Measurements from ENCODE around the gene CTDSPL. TPM values are rescaled to one million over a fixed set of nuclear protein-coding genes. Genes with fewer than 3 reads are reported as not detected.
"Not testable (repeated sequence)": the region's sequence is repeated elsewhere in the genome, so short reads cannot be mapped to it uniquely, and the experiment has no call there.

The CTDSPL gene
- polyA plus RNA-seq, 3 donors from 2014 or later: 0.87 TPM; not detected in 2

DNA sequence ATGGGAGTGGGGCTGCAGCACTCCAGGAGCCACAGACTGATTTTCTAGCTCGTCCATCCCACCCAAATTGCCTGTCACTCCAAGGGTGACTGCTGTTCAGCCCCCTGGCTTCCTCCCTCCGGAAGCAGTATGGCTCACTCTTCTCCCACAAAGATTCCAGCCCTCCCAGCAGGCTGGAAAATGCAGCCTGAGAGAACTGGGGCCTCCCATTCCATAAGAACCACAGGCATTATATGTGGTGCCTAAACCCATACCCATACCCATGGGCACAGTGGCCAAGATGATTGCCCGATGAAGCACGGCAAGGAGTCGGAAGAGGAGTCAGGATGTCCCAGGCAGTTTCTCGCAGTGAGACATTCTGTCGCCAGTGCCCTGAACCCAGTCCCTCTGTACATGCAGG is 122.9 kb downstream of the CTDSPL start:
- Mint-ChIP-seq H3K4me1 (no peaks in the 10 kb centered on the region), H3K27me3 (ENCODE audit: low read depth in 3 of 3) (peaks cover 0 to 5% (median 2%) of the 10 kb centered on the region in 3 donors), H3K4me3 (no peak overlapping the region), H3K36me3 (no peaks in the 10 kb centered on the region), H3K9me3 (no peaks in the 10 kb centered on the region), H3K27ac (no peak overlapping the region)
- no peak for DNase-seq

- H3K36me3 Mint-ChIP-seq: no peaks in the 10 kb centered on the region
- no peak for DNase-seq
- no peak overlapping the region for H3K4me3 Mint-ChIP-seq
- H3K27me3 Mint-ChIP-seq (ENCODE audit: low read depth in 3 of 3): peaks cover 0 to 4% (median 2%) of the 10 kb centered on the region in 3 donors
- H3K4me1 Mint-ChIP-seq: no peaks in the 10 kb centered on the region
- H3K9me3 Mint-ChIP-seq: no peaks in the 10 kb centered on the region
- H3K27ac Mint-ChIP-seq: no peak overlapping the region
Measured at GRCh38 chr3:37985637-37986320, 124.1 kb downstream of the CTDSPL start.

GRCh38 chr3:37986479-37987314 is 125.0 kb downstream of the CTDSPL start:
- H3K4me3 Mint-ChIP-seq: no peak overlapping the region
- no peak overlapping the region for H3K27ac Mint-ChIP-seq
- peaks cover 0 to 4% (median 2%) of the 10 kb centered on the region in 3 donors for H3K27me3 Mint-ChIP-seq (ENCODE audit: low read depth in 3 of 3)
- no peaks in the 10 kb centered on the region for H3K4me1 Mint-ChIP-seq
- no peaks in the 10 kb centered on the region for H3K9me3 Mint-ChIP-seq
- DNase-seq: no peak
- H3K36me3 Mint-ChIP-seq: no peaks in the 10 kb centered on the region

GRCh38 chr3:37987315-37987697 is 125.6 kb downstream of the CTDSPL start:
- Mint-ChIP-seq H3K36me3 (no peaks in the 10 kb centered on the region), H3K9me3 (no peaks in the 10 kb centered on the region), H3K27me3 (ENCODE audit: low read depth in 3 of 3) (peaks cover 0 to 4% (median 2%) of the 10 kb centered on the region in 3 donors), H3K4me3 (no peak overlapping the region), H3K27ac (no peak overlapping the region), H3K4me1 (no peaks in the 10 kb centered on the region)
- no peak for DNase-seq

DNA sequence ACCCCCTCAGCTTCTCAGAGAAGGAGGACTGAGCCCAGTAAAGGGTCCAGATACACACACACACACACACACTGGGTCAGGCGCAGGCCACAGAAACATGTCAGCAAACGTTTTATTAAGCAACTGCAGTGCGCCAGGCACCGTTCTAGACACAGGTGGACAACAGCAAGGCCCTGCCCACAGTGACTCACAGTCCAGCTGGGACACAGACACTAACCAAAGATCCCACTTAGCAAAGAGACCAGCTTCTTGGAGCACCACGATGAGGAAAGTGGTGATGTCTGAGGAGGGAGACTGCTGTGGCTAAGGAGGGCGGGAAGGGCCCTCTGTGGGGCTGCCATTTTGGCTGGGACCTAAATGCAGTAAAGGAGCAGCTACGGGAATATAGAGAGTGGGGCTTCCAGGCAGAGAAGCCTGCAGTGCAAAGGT is 126.1 kb downstream of the CTDSPL start:
- no peak overlapping the region for H3K27ac Mint-ChIP-seq

GRCh38 chr3:37988376-37988775 is 126.7 kb downstream of the CTDSPL start:
- H3K36me3 Mint-ChIP-seq; H3K27me3 Mint-ChIP-seq (ENCODE audit: low read depth in 3 of 3); DNase-seq; H3K4me3 Mint-ChIP-seq; H3K27ac Mint-ChIP-seq; H3K9me3 Mint-ChIP-seq; H3K4me1 Mint-ChIP-seq: not testable (repeated sequence)

More for the DNA sequence above, 126.1 kb downstream of the CTDSPL start:
- Mint-ChIP-seq H3K27me3 (ENCODE audit: low read depth in 3 of 3) (peaks cover 0 to 4% (median 2%) of the 10 kb centered on the region in 3 donors), H3K36me3 (no peaks in the 10 kb centered on the region), H3K4me1 (no peaks in the 10 kb centered on the region), H3K4me3 (no peak overlapping the region), H3K9me3 (no peaks in the 10 kb centered on the region)
- DNase-seq: no peak

- Mint-ChIP-seq H3K4me1 (peaks cover 9 to 12% of the 10 kb centered on the region in 2 donors), H3K9me3 (no peaks in the 10 kb centered on the region), H3K27me3 (ENCODE audit: low read depth in 3 of 3) (peaks cover 0 to 5% (median 2%) of the 10 kb centered on the region in 3 donors), H3K4me3 (no peak overlapping the region), H3K36me3 (no peaks in the 10 kb centered on the region), H3K27ac (peak overlapping the region in 1 of 6 donors; percentile 34)
- DNase-seq: no peak
Measured at GRCh38 chr3:37988931-37989525, 127.3 kb downstream of the CTDSPL start.

DNA sequence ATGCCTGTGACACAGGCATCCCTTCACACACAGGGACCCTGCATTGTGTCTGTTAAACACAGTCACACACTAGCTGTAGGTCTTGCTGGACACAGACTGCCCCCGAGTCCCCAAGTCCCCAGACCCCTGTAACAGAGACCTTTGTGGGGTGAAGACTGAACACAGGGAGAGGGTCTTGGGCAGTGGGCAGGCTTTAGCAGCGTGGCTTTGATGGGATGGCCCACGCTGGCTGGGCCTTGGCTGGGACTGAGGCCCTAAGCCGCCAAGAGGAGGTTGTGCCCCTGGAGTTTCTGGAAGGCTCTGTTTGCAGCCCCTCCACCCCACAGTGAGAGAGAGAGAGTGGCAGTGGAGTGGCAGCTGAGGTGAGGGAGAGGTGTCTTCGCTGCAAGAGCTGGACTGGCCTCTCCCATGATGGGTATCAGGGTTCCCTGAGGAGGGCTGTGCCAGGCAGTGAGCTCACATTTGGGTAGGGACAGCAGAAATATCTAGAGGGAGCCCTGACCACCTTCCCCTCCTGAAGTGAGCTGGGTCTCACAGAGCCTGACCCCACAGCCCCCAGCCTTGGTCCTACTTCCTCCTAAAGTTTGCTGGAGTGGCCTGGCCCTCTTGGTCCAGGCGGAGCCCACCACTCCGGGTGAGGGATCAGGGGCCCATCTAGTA is 128.3 kb downstream of the CTDSPL start:
- Mint-ChIP-seq H3K36me3 (no peaks in the 10 kb centered on the region), H3K27ac (no peak overlapping the region), H3K4me1 (peaks cover 19 to 22% of the 10 kb centered on the region in 2 donors), H3K4me3 (peak overlapping the region in 2 of 5 donors; percentile 29 to 38), H3K9me3 (no peaks in the 10 kb centered on the region), H3K27me3 (ENCODE audit: low read depth in 3 of 3) (peaks cover 0 to 6% (median 2%) of the 10 kb centered on the region in 3 donors)
- no peak for DNase-seq

GRCh38 chr3:37990527-37990926 is 128.8 kb downstream of the CTDSPL start, which contains the start of gene VILL:
Gene VILL, plus strand, starts transcription at chr3:37990786. Its CDS starts 2,887 bp downstream, at chr3:37993673.
- H3K27ac Mint-ChIP-seq: no peak within 1 kb of the TSS
- H3K4me3 Mint-ChIP-seq: peak within 1 kb of the TSS in 2 of 5 donors; percentile 29 to 38
- DNase-seq: no peak
- H3K36me3 Mint-ChIP-seq: no peaks in the 10 kb centered on the region
- peaks cover 0 to 5% (median 2%) of the 10 kb centered on the region in 3 donors for H3K27me3 Mint-ChIP-seq (ENCODE audit: low read depth in 3 of 3)
- H3K4me1 Mint-ChIP-seq: peaks cover 24 to 27% of the 10 kb centered on the region in 2 donors
- no peaks in the 10 kb centered on the region for H3K9me3 Mint-ChIP-seq

GRCh38 chr3:37991109-37991508 is 129.4 kb downstream of the CTDSPL start:
- Mint-ChIP-seq H3K4me1 (peaks cover 29 to 33% of the 10 kb centered on the region in 2 donors), H3K27ac (no peak overlapping the region), H3K9me3 (no peaks in the 10 kb centered on the region), H3K4me3 (no peak overlapping the region), H3K27me3 (ENCODE audit: low read depth in 3 of 3) (peaks cover 0 to 3% (median 2%) of the 10 kb centered on the region in 3 donors), H3K36me3 (no peaks in the 10 kb centered on the region)
- DNase-seq: no peak

GRCh38 chr3:37991823-37992222 is 130.1 kb downstream of the CTDSPL start:
- H3K27ac Mint-ChIP-seq: peak overlapping the region in 1 of 6 donors; percentile 3
- H3K27me3 Mint-ChIP-seq (ENCODE audit: low read depth in 3 of 3): peaks cover 2 to 3% (median 2%) of the 10 kb centered on the region in 3 donors
- H3K4me1 Mint-ChIP-seq: peaks cover 36 to 40% of the 10 kb centered on the region in 2 donors
- no peak overlapping the region for H3K4me3 Mint-ChIP-seq
- peaks cover 3 to 7% (median 6%) of the 10 kb centered on the region in 3 donors for H3K36me3 Mint-ChIP-seq
- no peak for DNase-seq
- H3K9me3 Mint-ChIP-seq: no peaks in the 10 kb centered on the region

DNA sequence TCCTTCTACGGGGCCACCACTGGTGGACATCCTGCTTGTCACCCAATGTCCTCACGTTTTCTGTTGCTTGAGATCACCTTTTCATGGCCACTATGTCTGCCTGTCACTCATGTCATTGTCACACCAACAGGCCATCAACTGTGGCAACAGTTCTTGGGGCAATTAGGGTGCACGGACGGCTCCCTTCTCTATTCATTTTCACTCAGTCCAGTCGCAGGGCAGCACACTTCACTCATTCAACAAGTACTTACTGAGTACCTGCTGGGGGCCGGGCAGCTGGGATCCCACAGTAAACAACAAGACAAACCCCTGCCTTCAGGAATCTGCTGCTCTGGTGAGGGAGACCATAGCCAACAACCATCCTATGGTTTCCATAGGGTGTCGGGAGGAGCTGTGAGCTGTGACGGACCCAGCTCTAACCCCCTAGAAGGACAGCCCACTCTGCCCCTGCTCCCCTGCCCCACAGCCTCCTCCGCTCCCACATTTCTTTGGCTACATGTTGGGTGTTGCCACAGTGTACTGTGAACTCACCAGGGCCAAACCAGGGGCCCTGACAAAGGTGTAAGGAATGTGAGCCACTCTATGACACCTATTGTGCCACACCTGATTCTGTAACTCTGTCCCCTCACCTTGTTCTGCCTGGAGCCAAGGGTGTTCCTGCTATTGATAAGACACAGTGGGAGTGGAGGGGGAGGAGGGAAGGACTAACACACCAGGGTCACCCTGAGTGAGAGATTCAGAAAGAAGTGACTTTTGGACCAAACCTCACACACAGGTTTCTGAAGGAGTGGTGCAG is 130.8 kb downstream of the CTDSPL start:
- Mint-ChIP-seq H3K36me3 (peaks cover 5 to 9% (median 8%) of the 10 kb centered on the region in 3 donors), H3K4me3 (peak overlapping the region; percentile 95 to 97 (median 97)), H3K27ac (peak overlapping the region in 5 of 6 donors; percentile 3 to 97 (median 93)), H3K9me3 (no peaks in the 10 kb centered on the region), H3K27me3 (ENCODE audit: low read depth in 3 of 3) (peaks cover 2 to 3% (median 3%) of the 10 kb centered on the region in 3 donors), H3K4me1 (peaks cover 42 to 44% of the 10 kb centered on the region in 2 donors)
- no peak for DNase-seq

DNA sequence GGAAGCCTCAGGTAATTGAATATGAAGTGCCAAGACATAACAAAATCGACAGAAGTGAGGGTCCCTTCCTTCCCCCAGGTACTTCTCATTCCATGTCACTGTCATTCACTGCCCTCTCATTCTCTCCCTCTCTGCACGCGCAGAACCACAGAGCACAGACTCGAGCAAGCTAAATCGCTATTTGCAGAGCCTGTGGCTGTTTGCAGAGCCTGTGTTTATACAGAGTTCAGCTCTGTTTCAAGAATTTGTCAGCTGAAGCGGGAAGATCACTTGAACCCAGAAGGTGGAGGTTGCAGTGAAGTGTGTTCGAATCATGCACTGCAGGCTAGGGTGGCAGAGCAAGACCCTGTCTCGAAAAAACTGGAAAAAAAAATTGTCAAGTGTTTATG is 131.4 kb downstream of the CTDSPL start:
- H3K9me3 Mint-ChIP-seq: no peaks in the 10 kb centered on the region
- H3K4me1 Mint-ChIP-seq: peaks cover 44 to 45% of the 10 kb centered on the region in 2 donors
- peak overlapping the region; percentile 95 to 97 (median 97) for H3K4me3 Mint-ChIP-seq
- DNase-seq: no peak
- H3K27ac Mint-ChIP-seq: peak overlapping the region; percentile 91 to 97 (median 94)
- peaks cover 2 to 3% (median 3%) of the 10 kb centered on the region in 3 donors for H3K27me3 Mint-ChIP-seq (ENCODE audit: low read depth in 3 of 3)
- peaks cover 5 to 9% (median 8%) of the 10 kb centered on the region in 3 donors for H3K36me3 Mint-ChIP-seq
